Left ventricle myocardium inferior (tissue), 1 donor: ENCODE results near the gene CDYL. TPM values are rescaled to one million over a fixed set of nuclear protein-coding genes. Genes with fewer than 3 reads are reported as not detected.
"Not testable (repeated sequence)": the region's sequence is repeated elsewhere in the genome, so short reads cannot be mapped to it uniquely, and the experiment has no call there.

Experiments used
- DNase-seq: peaks from one replicate; pipeline ENCODE4 v3.0.0-alpha.2; 2020
- H3K27ac ChIP-seq: fragments of 200-600 bp; replicated peaks from 2 replicates; pipeline ENCODE4 v1.8.0; 2021
- H3K27me3 ChIP-seq: fragments of 200-600 bp; 2 replicates; pipeline ENCODE4 v1.8.0; 2021; ENCODE audit warnings: low read depth
- H3K36me3 ChIP-seq: fragments of 200-600 bp; 2 replicates; pipeline ENCODE4 v1.8.0; 2021
- H3K4me1 ChIP-seq: fragments of 200-600 bp; 2 replicates; pipeline ENCODE4 v1.8.0; 2021
- H3K4me3 ChIP-seq: fragments of 200-600 bp; 2 replicates; pipeline ENCODE4 v1.8.0; 2021; ENCODE audit warnings: mild to moderate bottlenecking, moderate library complexity
- H3K9me3 ChIP-seq: fragments of 200-600 bp; replicated peaks from 2 replicates; pipeline ENCODE4 v1.8.0; 2021
- CTCF ChIP-seq: fragments of 200-600 bp; IDR thresholded peaks from 2 replicates; pipeline ENCODE4 v1.8.0; 2021; ENCODE audit warnings: antibody characterized with exemption, mild to moderate bottlenecking, borderline replicate concordance
- intact Hi-C: fragments of 100-400 bp; cut with micrococcal nuclease; formaldehyde crosslinking; loops from one replicate; pipeline ENCODE4 v1.11.0; 2022
- total RNA-seq: library from RNA; stranded (reverse); fragmentation: NEBNext Ultra II Directional; extraction: Animal tissue kit (Norgen Biotek cat#: 25700); gene quantifications from one replicate; pipeline ENCODE4 v1.2.1, GENCODE V29; 2021
- donor health status: DM: no; HTN: yes; CAD: no; lungs with severe emphysema.

CDYL gene
- total RNA-seq, 1 donor from 2014 or later, result 27.7 TPM

GRCh38 chr6:4994741-4995140 is 218.5 kb downstream of the CDYL start:
- DNase-seq, result no peak
- Histone ChIP-seq H3K27ac (no peak overlapping the region), H3K36me3 (peaks cover 45% of the 10 kb centered on the region), H3K4me1 (no peaks in the 10 kb centered on the region), H3K9me3 (no peaks in the 10 kb centered on the region), H3K27me3 (no peaks in the 10 kb centered on the region), H3K4me3 (no peak overlapping the region)
- no peak for TF ChIP-seq CTCF
- intact Hi-C loops, result no loop called here

DNA sequence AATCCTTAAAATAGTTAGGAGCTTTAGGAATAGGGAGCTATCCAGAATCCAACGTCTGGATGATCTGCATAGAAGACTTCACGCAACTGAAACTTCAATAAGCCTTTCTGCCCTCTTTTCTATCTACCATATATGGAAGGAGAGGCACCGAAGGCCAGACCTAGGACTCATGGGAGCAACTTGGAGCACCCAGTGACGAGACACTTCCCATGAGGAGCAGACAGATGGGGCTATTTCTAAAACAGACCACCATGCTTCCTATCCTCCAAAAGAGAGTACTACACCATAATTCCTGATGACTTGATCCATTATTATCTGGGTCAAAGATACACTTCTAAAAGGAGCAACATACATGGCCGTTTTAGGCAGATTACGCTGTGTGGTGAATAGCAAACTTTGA is 221.7 kb downstream of the CDYL start:
- intact Hi-C loops, result no loop called here
- Histone ChIP-seq H3K27ac (no peak overlapping the region), H3K4me3 (no peak overlapping the region), H3K27me3 (no peaks in the 10 kb centered on the region), H3K36me3 (peaks cover 60% of the 10 kb centered on the region), H3K9me3 (no peaks in the 10 kb centered on the region), H3K4me1 (no peaks in the 10 kb centered on the region)
- DNase-seq, result no peak
- no peak for TF ChIP-seq CTCF

DNA sequence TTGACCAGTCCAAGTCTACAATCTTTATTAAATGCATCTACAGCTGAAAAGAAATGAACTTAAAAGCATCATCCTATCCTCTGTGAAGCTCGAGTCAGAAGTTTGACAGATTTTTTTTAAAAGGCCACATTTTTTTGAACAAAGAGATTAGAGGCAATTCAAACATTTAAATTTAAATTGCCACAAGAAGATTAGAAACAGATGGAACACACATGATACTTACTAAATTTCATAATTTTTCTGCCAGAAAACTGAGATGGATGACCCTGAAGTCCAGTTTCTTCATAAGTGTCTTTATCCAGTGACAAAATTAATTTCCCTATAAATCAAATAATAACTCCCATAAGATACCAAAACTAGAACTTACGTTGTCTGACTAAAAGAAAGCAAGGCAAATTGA is 223.4 kb downstream of the CDYL start:
- Histone ChIP-seq H3K4me1 (peaks cover 7% of the 10 kb centered on the region), H3K36me3 (peaks cover 57% of the 10 kb centered on the region)
- intact Hi-C loops, result no loop called here

DNA sequence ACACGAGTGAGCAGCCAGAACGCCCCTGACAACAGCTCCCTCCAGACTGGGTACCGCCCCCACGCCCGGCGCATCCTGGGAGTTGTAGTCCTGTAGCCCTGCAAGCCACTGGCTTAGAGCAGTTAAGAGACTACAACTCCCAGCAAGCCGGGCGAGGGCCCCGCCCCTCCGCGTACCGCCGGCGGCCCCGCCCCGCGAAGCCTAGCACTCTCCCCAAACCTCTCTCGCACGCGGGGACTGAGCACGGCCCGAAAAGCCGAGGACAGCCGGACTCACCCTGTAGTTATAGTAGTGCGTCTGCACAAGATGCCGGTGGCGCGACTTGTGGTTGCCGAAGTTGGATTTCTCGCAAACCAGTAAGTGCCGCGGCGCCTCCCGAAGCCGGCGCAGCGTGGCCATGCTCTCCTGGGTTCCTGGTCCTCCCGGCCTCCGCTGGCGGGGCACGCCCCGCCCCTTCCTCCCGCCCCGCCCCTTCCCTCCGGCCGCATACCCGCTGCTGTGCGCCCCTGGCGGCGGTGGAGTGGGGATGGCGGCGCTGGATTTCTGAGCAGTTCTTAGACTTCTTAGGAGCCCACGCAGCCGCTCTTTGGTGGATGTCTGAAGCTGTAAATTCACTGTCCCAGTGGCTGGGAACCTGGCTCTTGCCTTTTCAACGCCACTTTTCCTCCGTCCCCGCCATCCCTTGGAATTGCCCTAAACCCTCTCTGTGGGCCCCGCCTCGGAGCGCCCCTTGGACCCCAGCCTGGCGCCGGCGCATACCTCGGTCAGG is 227.6 kb downstream of the CDYL start, which contains the start of gene RPP40:
RPP40 (minus strand) TSS at position 434 of the 769 bp plus-strand sequence; CDS start at position 399, 35 bp downstream.
- Histone ChIP-seq H3K9me3 (no peaks in the 10 kb centered on the region), H3K27me3 (no peaks in the 10 kb centered on the region), H3K4me1 (peaks cover 7% of the 10 kb centered on the region), H3K4me3 (peak within 1 kb of the TSS; percentile 87), H3K36me3 (peaks cover 23% of the 10 kb centered on the region), H3K27ac (peak within 1 kb of the TSS; percentile 95)
- intact Hi-C loops, result no loop called here
- peak; percentile 94 for TF ChIP-seq CTCF
- peak; percentile 98 for DNase-seq

More for the DNA sequence above, 223.4 kb downstream of the CDYL start:
- no peaks in the 10 kb centered on the region for H3K27me3 ChIP-seq
- H3K9me3 ChIP-seq, result no peaks in the 10 kb centered on the region
- TF ChIP-seq CTCF, result no peak
- H3K4me3 ChIP-seq, result no peak overlapping the region
- DNase-seq, result no peak
- no peak overlapping the region for H3K27ac ChIP-seq

GRCh38 chr6:5004373-5005037 is 228.3 kb downstream of the CDYL start:
- H3K4me1 ChIP-seq, result peaks cover 7% of the 10 kb centered on the region

DNA sequence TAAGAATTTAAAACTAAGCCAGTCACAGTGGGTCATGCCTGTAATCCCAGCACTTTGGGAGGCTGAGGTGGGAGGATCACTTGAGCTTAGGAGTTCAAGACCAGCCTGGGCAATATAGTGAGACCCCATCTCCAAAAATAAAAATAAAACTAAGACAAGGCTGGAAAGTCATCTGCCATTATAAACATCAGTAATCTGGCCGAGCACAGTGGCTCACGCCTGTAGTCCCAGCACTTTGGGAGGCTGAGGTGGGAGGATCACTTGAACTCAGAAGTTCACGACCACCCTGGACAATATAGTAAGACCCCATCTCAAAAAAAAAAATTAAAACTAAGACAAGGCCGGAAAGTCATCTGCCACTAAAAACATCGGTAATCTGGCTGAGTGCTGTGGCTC is 228.8 kb downstream of the CDYL start:
- H3K9me3 ChIP-seq, H3K27ac ChIP-seq, DNase-seq, intact Hi-C loops, H3K27me3 ChIP-seq, H3K4me3 ChIP-seq, H3K4me1 ChIP-seq: not testable (repeated sequence)
- peaks cover 12% of the 10 kb centered on the region for H3K36me3 ChIP-seq

More at GRCh38 chr6:5004373-5005037, 228.3 kb downstream of the CDYL start:
- intact Hi-C loops, result no loop called here
- H3K9me3 ChIP-seq, result no peaks in the 10 kb centered on the region
- TF ChIP-seq CTCF, result no peak
- DNase-seq, result no peak
- H3K27ac ChIP-seq, result peak overlapping the region; percentile 95
- peaks cover 17% of the 10 kb centered on the region for H3K36me3 ChIP-seq
- H3K27me3 ChIP-seq, result no peaks in the 10 kb centered on the region
- peak overlapping the region; percentile 87 for H3K4me3 ChIP-seq
